Suprapubic skin (tissue), 4 donors: ENCODE data around the gene LRRTM3. TPM values are rescaled to one million over a fixed set of nuclear protein-coding genes. Genes with fewer than 3 reads are reported as not detected.

Experiments
- DNase-seq, 2 donors: peaks; one replicate each; pipeline ENCODE4 v3.0.0-alpha.2; 2019; ENCODE audit warnings: low spot score in 2 of 2
- H3K27ac ChIP-seq: fragments of 200-600 bp; sonication (generic); one replicate; pipeline ENCODE4 v1.5.1; 2019
- H3K27me3 ChIP-seq: fragments of 200-600 bp; sonication (generic); one replicate; pipeline ENCODE4 v1.5.1; 2019
- H3K36me3 ChIP-seq: fragments of 200-600 bp; sonication (generic); one replicate; pipeline ENCODE4 v1.5.1; 2019
- H3K4me1 ChIP-seq: fragments of 200-600 bp; sonication (generic); one replicate; pipeline ENCODE4 v1.5.1; 2019
- H3K4me3 ChIP-seq: fragments of 200-600 bp; sonication (generic); one replicate; pipeline ENCODE4 v1.5.1; 2019; ENCODE audit warnings: mild to moderate bottlenecking
- H3K9me3 ChIP-seq: fragments of 200-600 bp; sonication (generic); one replicate; pipeline ENCODE4 v1.5.1; 2019
- EP300 ChIP-seq: sonication (generic); formaldehyde crosslinking; IDR thresholded peaks from one replicate; pipeline ENCODE4 v1.6.1; 2017; ENCODE audit warnings: antibody characterized with exemption
- POLR2A ChIP-seq, 2 donors: fragments of 450-650 bp; IDR thresholded peaks; one replicate each; pipeline ENCODE4 v1.6.1; 2017; ENCODE audit warnings: antibody characterized with exemption in 2 of 2, mild to moderate bottlenecking in 2 of 2, moderate library complexity in 2 of 2
- POLR2AphosphoS5 ChIP-seq, 3 donors: sonication (generic); formaldehyde crosslinking; IDR thresholded peaks; one replicate each; pipeline ENCODE4 v1.6.1; 2017; ENCODE audit warnings: antibody characterized with exemption in 3 of 3
- WGBS: methylation state at CpG from one replicate; pipeline ENCODE4 v1.1.5; 2018; 5-methylcytosine and 5-hydroxymethylcytosine counted together
- total RNA-seq, 4 donors: library from RNA; depleted of rRNA; stranded (reverse); fragments of >200 nt; gene quantifications; one replicate each; pipeline ENCODE4 v1.1.0, GENCODE V29; 2016
- TF ChIP-seq, protein P1 (sequence below), 2 donors: fragments of 200-600 bp in 1 of 2; fragments of 450-650 bp in 1 of 2; sonication (generic) in 1 of 2; IDR thresholded peaks; one replicate each; pipeline ENCODE4 v1.5.1; 2016 to 2019; ENCODE audit warnings: antibody characterized with exemption in 2 of 2, mild to moderate bottlenecking in 1 of 2, moderate library complexity in 1 of 2

Gene LRRTM3
- total RNA-seq, 4 donors from 2014 or later: not detected

- WGBS: 68% methylated on average over 5 of the region's 5 CpGs
- Histone ChIP-seq H3K4me1 (peaks cover 16% of the 10 kb centered on the region), H3K27me3 (peaks cover 49% of the 10 kb centered on the region), H3K4me3 (no peak overlapping the region), H3K9me3 (no peaks in the 10 kb centered on the region), H3K27ac (no peak overlapping the region), H3K36me3 (no peaks in the 10 kb centered on the region)
- no peak for DNase-seq
- TF ChIP-seq EP300 (no peak), POLR2A (IDR thresholded peaks at IDR 0.05) (no peak), POLR2AphosphoS5 (IDR thresholded peaks at IDR 0.05) (no peak)
- TF ChIP-seq, protein P1, sequence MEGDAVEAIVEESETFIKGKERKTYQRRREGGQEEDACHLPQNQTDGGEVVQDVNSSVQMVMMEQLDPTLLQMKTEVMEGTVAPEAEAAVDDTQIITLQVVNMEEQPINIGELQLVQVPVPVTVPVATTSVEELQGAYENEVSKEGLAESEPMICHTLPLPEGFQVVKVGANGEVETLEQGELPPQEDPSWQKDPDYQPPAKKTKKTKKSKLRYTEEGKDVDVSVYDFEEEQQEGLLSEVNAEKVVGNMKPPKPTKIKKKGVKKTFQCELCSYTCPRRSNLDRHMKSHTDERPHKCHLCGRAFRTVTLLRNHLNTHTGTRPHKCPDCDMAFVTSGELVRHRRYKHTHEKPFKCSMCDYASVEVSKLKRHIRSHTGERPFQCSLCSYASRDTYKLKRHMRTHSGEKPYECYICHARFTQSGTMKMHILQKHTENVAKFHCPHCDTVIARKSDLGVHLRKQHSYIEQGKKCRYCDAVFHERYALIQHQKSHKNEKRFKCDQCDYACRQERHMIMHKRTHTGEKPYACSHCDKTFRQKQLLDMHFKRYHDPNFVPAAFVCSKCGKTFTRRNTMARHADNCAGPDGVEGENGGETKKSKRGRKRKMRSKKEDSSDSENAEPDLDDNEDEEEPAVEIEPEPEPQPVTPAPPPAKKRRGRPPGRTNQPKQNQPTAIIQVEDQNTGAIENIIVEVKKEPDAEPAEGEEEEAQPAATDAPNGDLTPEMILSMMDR (IDR thresholded peaks at IDR 0.05): no peak
These were observed 1.0 kb downstream of the LRRTM3 start for GRCh38 chr10:66926841-66927240.

DNA sequence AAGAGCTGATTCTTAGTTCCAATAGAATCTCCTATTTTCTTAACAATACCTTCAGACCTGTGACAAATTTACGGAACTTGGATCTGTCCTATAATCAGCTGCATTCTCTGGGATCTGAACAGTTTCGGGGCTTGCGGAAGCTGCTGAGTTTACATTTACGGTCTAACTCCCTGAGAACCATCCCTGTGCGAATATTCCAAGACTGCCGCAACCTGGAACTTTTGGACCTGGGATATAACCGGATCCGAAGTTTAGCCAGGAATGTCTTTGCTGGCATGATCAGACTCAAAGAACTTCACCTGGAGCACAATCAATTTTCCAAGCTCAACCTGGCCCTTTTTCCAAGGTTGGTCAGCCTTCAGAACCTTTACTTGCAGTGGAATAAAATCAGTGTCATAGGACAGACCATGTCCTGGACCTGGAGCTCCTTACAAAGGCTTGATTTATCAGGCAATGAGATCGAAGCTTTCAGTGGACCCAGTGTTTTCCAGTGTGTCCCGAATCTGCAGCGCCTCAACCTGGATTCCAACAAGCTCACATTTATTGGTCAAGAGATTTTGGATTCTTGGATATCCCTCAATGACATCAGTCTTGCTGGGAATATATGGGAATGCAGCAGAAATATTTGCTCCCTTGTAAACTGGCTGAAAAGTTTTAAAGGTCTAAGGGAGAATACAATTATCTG, 1.6 kb downstream of the LRRTM3 start:
- Histone ChIP-seq H3K36me3 (no peaks in the 10 kb centered on the region), H3K27me3 (peaks cover 49% of the 10 kb centered on the region), H3K9me3 (no peaks in the 10 kb centered on the region), H3K4me3 (peak overlapping the region; percentile 23), H3K27ac (no peak overlapping the region), H3K4me1 (peaks cover 16% of the 10 kb centered on the region)
- DNase-seq: no peak
- TF ChIP-seq EP300 (no peak), POLR2AphosphoS5 (IDR thresholded peaks at IDR 0.05) (no peak), POLR2A (IDR thresholded peaks at IDR 0.05) (no peak)
- TF ChIP-seq, protein P1 (IDR thresholded peaks at IDR 0.05): no peak
- 79% methylated on average over 11 of the region's 11 CpGs for WGBS

GRCh38 chr10:66927971-66928770, 2.3 kb downstream of the LRRTM3 start:
- no peak for DNase-seq
- Histone ChIP-seq H3K36me3 (no peaks in the 10 kb centered on the region), H3K4me1 (peaks cover 16% of the 10 kb centered on the region), H3K9me3 (no peaks in the 10 kb centered on the region), H3K27ac (no peak overlapping the region), H3K27me3 (peaks cover 49% of the 10 kb centered on the region), H3K4me3 (peak overlapping the region; percentile 23)
- whole genome bisulfite sequencing: 12% methylated on average over 30 of the region's 30 CpGs
- no peak for TF ChIP-seq POLR2AphosphoS5 (IDR thresholded peaks at IDR 0.05)
- TF ChIP-seq, protein P1 (IDR thresholded peaks at IDR 0.05): no peak
- TF ChIP-seq POLR2A (IDR thresholded peaks at IDR 0.05): no peak
- no peak for TF ChIP-seq EP300

GRCh38 chr10:66928776-66929175, 2.9 kb downstream of the LRRTM3 start:
- peaks cover 49% of the 10 kb centered on the region for H3K27me3 ChIP-seq
- H3K9me3 ChIP-seq: no peaks in the 10 kb centered on the region
- H3K4me3 ChIP-seq: no peak overlapping the region
- no peak overlapping the region for H3K27ac ChIP-seq
- 53% methylated on average over 3 of the region's 3 CpGs for WGBS
- peaks cover 16% of the 10 kb centered on the region for H3K4me1 ChIP-seq
- no peak for DNase-seq
- TF ChIP-seq POLR2A (IDR thresholded peaks at IDR 0.05): no peak
- TF ChIP-seq, protein P1 (IDR thresholded peaks at IDR 0.05): no peak
- TF ChIP-seq EP300: no peak
- TF ChIP-seq POLR2AphosphoS5 (IDR thresholded peaks at IDR 0.05): no peak
- H3K36me3 ChIP-seq: no peaks in the 10 kb centered on the region

DNA sequence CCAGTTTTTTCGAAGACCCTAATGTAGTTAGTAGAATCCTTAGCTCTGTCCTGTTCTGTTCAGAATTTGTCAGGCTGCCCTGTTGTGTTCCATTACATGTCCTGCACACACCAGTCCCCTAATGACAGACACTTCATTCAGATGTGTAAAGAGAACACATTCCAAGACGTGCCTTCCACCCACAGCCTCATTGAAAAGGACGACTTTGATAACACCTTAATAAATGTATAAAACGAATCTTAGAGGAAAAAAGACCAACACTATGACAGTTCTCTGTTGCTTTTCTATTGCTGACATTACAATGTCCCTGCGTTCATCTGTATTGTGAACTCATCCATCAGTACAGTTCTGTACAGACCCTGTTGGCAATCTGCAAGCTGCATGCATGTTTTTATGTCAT, 3.5 kb downstream of the LRRTM3 start:
- TF ChIP-seq POLR2AphosphoS5 (IDR thresholded peaks at IDR 0.05) (no peak), POLR2A (IDR thresholded peaks at IDR 0.05) (no peak), EP300 (no peak)
- TF ChIP-seq, protein P1 (IDR thresholded peaks at IDR 0.05): no peak
- no peaks in the 10 kb centered on the region for H3K9me3 ChIP-seq
- H3K4me1 ChIP-seq: peaks cover 16% of the 10 kb centered on the region
- H3K27ac ChIP-seq: no peak overlapping the region
- DNase-seq: no peak
- no peak overlapping the region for H3K4me3 ChIP-seq
- H3K27me3 ChIP-seq: peaks cover 49% of the 10 kb centered on the region
- no peaks in the 10 kb centered on the region for H3K36me3 ChIP-seq
- WGBS: 54% methylated on average over 5 of the region's 5 CpGs
